Measurements from ENCODE around the gene GRK5.
A peak's percentile ranks its signal among the peaks of the same experiment; 100 is the strongest.

GRK5 gene

DNA sequence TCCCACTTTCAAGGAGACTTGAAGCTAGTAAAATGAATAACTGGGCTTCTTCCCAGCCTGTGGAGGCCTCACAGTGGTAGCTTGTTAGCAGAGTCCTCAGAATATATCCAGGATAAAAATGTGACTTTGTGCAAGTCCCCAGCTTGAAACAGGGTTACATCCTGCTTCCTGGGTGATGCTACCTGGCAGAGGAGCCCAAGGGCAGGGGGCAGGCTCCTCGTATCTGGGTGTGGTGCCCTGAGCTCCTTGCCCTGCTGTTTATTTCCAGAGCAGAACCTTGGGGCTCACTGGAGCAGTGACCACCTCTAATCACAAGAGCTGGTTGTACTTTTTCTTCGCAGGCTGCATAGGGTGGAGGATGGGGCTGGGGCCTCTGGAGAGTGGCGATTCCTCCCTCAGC is 94.8 kb downstream of the GRK5 start:
- H3K9me3 ChIP-seq, result no peaks in the 10 kb centered on the region
- H3K4me1 ChIP-seq, result peaks cover 0 to 87% (median 48%) of the 10 kb centered on the region in 4 donors
- peaks cover 0 to 6% (median 0%) of the 10 kb centered on the region in 3 donors for H3K36me3 ChIP-seq
- H3K27me3 ChIP-seq, result no peaks in the 10 kb centered on the region
- H3K27ac ChIP-seq, result peak overlapping the region; percentile 32 to 43
- no peak overlapping the region for H3K4me3 ChIP-seq
- intact Hi-C loops (cut with DNase I; ENCODE audit: low total_unique reads), result no loop called here
- DNase-seq, result no peak
- TF ChIP-seq, protein P1, sequence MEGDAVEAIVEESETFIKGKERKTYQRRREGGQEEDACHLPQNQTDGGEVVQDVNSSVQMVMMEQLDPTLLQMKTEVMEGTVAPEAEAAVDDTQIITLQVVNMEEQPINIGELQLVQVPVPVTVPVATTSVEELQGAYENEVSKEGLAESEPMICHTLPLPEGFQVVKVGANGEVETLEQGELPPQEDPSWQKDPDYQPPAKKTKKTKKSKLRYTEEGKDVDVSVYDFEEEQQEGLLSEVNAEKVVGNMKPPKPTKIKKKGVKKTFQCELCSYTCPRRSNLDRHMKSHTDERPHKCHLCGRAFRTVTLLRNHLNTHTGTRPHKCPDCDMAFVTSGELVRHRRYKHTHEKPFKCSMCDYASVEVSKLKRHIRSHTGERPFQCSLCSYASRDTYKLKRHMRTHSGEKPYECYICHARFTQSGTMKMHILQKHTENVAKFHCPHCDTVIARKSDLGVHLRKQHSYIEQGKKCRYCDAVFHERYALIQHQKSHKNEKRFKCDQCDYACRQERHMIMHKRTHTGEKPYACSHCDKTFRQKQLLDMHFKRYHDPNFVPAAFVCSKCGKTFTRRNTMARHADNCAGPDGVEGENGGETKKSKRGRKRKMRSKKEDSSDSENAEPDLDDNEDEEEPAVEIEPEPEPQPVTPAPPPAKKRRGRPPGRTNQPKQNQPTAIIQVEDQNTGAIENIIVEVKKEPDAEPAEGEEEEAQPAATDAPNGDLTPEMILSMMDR (IDR thresholded peaks at IDR 0.05), result no peak

DNA sequence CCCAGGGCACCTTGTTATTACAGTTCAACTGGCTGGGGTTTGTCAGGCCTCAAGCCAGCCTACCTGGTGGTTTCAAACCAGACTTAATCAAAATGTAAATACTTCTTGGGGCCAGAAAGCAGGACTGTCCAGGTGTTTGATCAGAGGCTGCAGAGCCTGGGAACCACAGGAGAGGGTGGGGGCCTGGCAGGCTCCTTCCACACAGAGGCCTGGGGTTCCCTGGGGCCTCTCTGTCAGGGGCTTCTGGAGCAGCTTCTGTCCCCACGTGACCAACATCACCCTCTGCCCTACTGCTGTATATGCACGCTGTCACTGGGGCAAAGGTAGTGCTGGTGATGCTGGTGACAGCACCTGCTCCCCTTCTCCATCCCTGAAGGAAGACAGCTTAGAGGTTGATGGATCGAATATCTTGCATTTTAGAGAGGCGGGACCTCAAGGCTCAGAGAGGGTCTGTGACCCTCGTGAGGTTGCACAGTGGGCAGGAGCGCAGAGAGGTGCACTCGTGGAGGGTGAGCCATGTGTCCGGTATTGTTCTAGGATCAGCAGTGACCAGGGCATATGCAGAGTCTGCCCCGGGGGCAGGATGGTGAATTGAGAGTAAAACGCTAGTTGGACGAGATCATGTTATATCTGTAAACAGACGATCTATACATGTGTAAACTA is 95.4 kb downstream of the GRK5 start:
- Histone ChIP-seq H3K36me3 (peaks cover 0 to under 1% (median 0%) of the 10 kb centered on the region in 3 donors), H3K27me3 (no peaks in the 10 kb centered on the region), H3K27ac (peak overlapping the region; percentile 32 to 43), H3K4me1 (peaks cover 0 to 88% (median 47%) of the 10 kb centered on the region in 4 donors), H3K9me3 (no peaks in the 10 kb centered on the region), H3K4me3 (no peak overlapping the region)
- intact Hi-C loops (cut with DNase I; ENCODE audit: low total_unique reads), result no loop called here
- DNase-seq, result no peak
- TF ChIP-seq, protein P1 (IDR thresholded peaks at IDR 0.05), result no peak

DNA sequence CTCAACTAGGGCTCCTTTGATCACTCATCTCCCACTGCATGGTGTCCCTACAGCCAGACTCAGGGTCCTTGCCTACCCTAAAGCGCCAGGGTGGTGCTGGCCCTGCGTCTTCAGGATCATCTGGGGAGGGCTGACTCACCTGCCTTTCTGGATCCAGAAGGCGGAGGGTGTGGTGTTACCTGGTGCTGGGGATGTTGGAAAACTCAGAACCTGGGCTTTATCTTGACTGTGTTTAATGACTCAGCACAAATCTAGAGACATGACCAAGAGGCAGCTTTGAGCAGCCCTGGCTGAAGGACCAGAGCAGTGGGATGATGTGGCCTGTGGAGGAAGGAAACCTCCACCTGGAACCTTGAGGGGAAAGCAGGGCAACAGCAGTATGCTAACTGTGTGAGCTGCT is 96.5 kb downstream of the GRK5 start:
- DNase-seq, result no peak
- Histone ChIP-seq H3K27ac (peak overlapping the region in 1 of 2 donors; percentile 30), H3K36me3 (no peaks in the 10 kb centered on the region), H3K4me3 (no peak overlapping the region), H3K9me3 (no peaks in the 10 kb centered on the region), H3K27me3 (no peaks in the 10 kb centered on the region), H3K4me1 (peaks cover 0 to 93% (median 45%) of the 10 kb centered on the region in 4 donors)
- TF ChIP-seq, protein P1 (IDR thresholded peaks at IDR 0.05), result no peak
- intact Hi-C loops (cut with DNase I; ENCODE audit: low total_unique reads), result no loop called here

DNA sequence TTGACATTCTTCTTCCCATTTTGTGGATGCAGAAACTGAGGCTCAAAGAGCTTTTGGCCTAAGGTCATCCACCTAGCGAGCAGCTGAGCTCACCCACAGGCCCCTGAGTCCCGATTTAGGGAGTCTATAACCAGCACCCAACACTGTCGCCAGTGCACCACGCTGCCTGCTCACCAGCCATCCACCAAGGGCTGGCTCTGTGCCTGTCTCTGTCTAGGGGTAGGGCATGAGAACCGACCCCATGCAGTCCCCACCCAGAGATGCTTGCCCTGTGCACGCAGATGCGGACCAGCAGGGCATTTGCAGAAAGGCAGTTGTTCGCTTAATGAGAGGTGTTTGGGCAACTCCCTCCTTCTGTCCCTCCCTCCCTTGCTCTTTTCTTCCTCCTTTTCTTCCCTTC is 97.2 kb downstream of the GRK5 start:
- H3K4me1 ChIP-seq, result peaks cover 0 to 93% (median 45%) of the 10 kb centered on the region in 4 donors
- DNase-seq, result no peak
- intact Hi-C loops (cut with DNase I; ENCODE audit: low total_unique reads), result no loop called here
- H3K9me3 ChIP-seq, result no peaks in the 10 kb centered on the region
- no peaks in the 10 kb centered on the region for H3K27me3 ChIP-seq
- TF ChIP-seq, protein P1 (IDR thresholded peaks at IDR 0.05), result no peak
- H3K27ac ChIP-seq, result peak overlapping the region; percentile 77 to 80
- H3K4me3 ChIP-seq, result no peak overlapping the region
- no peaks in the 10 kb centered on the region for H3K36me3 ChIP-seq

DNA sequence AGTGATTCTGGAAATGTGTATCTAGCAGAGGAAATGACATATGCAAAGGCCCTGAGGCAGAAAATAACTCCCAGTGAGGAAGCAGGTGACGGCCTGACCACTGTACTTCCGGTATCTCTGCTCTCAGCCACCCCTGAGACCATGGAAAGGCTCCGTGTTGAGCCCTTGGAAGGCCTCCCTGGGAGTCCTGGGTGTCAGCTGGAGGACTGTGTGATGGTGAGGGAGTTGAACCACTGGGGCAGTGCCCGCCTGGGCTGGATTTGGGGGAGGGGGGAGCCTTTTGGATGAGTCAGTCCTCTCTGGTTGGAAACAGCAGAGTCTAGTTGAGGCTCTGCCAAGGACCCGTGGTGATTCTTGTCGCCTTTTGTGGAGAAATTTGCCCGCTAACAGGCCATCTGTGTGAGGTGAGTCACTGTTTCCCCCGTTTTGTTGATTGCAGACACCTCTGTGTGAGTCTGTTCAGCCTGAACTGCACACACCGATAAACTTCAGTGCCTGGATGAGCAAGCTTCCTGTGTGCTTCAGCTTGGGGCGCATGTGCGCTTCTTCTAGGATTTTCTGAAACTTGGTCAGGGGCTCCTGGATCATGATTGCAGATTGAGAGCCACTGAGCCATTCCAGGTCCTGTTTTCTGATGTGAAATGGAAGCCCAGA is 98.6 kb downstream of the GRK5 start:
- no peaks in the 10 kb centered on the region for H3K9me3 ChIP-seq
- peaks cover 0 to 98% (median 55%) of the 10 kb centered on the region in 4 donors for H3K4me1 ChIP-seq
- intact Hi-C loops (cut with DNase I; ENCODE audit: low total_unique reads), result no loop called here
- H3K27me3 ChIP-seq, result no peaks in the 10 kb centered on the region
- no peak overlapping the region for H3K4me3 ChIP-seq
- peak; percentile 87 to 95 for DNase-seq
- TF ChIP-seq, protein P1 (IDR thresholded peaks at IDR 0.05), result no peak
- peak overlapping the region; percentile 77 to 80 for H3K27ac ChIP-seq
- no peaks in the 10 kb centered on the region for H3K36me3 ChIP-seq

Measured in tibial artery (tissue), 4 donors.